Measurements from ENCODE around the gene P2RY2. TPM values are rescaled to one million over a fixed set of nuclear protein-coding genes. Genes with fewer than 3 reads are reported as not detected.
A peak's percentile ranks its signal among the peaks of the same experiment; 100 is the strongest.

The P2RY2 gene
- total RNA-seq, 4 donors from 2014 or later, result 4.5 to 7.5 (median 6.7) TPM

DNA sequence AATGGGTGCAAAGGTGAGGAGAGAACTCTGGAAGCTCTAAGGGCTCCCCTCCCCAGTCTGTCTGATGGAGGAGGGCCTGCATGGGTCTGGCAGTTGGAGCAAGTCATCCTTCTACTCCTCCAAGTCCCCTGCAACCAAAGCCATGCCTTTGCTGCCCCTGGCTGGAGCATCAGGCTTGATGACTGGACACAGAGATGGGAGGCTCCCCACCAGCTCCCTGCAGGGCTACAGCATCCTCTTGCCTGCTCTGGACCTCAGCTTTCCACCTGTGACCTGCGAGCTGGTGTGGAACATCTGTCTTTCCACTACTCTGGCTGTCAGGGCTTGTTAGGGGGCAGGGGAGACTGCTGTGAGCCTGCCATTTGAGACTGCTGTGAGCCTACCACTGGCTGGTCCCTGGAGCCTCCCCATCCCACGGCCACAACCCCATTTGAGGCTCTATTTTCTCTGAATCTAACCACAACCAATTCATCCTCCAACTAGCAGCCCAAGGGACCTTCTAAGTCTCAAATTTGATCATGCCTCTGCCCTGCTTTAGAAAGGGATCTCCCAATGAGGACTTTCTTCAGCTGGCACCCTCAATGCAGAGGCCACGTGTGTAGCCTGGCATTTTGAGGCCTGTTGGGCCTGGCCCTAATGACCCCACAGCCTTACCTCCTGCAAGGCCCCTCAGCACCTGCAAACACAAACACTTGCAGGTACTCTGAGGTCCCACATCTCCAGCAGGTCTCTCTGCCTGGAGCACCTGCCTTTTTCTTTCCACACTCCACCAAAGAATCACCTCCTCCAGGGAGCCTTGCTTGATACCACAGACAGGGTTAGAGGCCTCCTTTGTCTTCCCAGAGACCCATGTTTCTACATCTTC, 63.9 kb downstream of the P2RY2 start:
- Histone ChIP-seq H3K36me3 (no peaks in the 10 kb centered on the region), H3K27me3 (no peaks in the 10 kb centered on the region), H3K9me3 (no peaks in the 10 kb centered on the region), H3K27ac (no peak overlapping the region), H3K4me1 (no peaks in the 10 kb centered on the region), H3K4me3 (no peak overlapping the region)
- DNase-seq (ENCODE audit: low spot score in 2 of 2), result no peak
- TF ChIP-seq EP300 (IDR thresholded peaks at IDR 0.05), result no peak
- WGBS, 2 donors, result 83 to 89% methylated on average over 3 of the region's 3 CpGs

DNA sequence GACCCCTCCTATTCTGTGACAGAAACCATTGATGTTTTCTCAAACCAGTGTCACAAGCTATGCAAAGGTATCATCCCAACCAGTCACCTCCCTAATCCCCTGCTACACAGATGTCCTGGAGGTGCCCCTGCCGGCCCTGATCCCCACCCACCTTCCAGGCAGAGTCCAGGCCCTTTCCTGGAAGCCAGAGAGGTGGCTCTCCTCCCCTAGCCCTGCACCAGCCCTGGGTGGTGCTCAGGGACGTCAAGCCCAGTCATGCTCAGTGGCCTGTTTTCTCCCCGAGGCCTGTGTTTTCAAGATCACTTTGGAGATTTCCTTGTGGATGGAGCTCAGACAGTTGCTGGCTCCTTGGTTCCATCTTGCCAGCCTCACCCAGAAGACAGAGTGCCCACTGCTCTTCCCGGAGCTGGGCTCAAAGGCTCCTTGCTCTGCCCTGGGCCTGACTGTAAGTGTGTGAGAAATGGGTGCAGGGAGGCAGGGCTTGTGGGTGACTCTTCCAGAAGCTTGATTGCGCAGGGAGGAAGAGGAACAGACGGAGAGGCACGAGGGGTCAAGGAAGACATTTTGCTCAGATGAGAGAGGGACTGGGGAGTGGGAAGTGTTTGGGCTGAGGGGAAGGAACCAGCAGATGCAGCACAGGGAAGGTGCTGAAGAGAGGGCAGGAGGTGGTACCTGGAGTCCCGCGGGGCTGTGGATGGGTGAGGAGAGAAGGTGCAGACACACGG, 65.4 kb downstream of the P2RY2 start:
- Histone ChIP-seq H3K27ac (no peak overlapping the region), H3K36me3 (no peaks in the 10 kb centered on the region), H3K9me3 (no peaks in the 10 kb centered on the region), H3K4me1 (peaks cover 0 to 10% (median under 1%) of the 10 kb centered on the region in 4 donors), H3K4me3 (no peak overlapping the region), H3K27me3 (no peaks in the 10 kb centered on the region)
- TF ChIP-seq EP300 (IDR thresholded peaks at IDR 0.05), result peak in 1 of 2 donors; percentile 12
- TF ChIP-seq, protein P1, sequence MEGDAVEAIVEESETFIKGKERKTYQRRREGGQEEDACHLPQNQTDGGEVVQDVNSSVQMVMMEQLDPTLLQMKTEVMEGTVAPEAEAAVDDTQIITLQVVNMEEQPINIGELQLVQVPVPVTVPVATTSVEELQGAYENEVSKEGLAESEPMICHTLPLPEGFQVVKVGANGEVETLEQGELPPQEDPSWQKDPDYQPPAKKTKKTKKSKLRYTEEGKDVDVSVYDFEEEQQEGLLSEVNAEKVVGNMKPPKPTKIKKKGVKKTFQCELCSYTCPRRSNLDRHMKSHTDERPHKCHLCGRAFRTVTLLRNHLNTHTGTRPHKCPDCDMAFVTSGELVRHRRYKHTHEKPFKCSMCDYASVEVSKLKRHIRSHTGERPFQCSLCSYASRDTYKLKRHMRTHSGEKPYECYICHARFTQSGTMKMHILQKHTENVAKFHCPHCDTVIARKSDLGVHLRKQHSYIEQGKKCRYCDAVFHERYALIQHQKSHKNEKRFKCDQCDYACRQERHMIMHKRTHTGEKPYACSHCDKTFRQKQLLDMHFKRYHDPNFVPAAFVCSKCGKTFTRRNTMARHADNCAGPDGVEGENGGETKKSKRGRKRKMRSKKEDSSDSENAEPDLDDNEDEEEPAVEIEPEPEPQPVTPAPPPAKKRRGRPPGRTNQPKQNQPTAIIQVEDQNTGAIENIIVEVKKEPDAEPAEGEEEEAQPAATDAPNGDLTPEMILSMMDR (IDR thresholded peaks at IDR 0.05), result no peak
- TF ChIP-seq POLR2A (IDR thresholded peaks at IDR 0.05), result no peak
- no peak for DNase-seq (ENCODE audit: low spot score in 2 of 2)
- 74 to 75% methylated on average over 10 of the region's 10 CpGs for WGBS, 2 donors

DNA sequence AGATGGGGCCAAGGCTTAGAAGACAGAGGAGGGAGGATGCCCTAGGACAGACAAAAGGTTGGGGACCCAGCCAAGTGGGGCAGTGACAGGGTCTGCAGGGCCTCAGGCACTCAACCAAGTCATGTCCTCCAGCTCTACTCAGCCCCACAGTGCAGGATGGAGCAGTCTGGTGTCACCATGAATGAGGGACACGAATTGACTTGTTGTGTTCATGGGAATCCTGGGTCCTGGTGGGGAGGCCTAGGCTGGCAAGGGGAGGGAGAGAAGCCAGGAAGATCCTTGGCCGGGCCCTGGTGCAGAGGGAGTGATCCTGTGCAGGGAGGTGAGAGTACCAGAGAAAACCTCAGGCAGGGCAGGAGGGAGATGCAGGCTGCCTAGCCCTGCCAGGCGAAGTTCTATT, 66.0 kb downstream of the P2RY2 start:
- no peaks in the 10 kb centered on the region for H3K36me3 ChIP-seq
- no peak overlapping the region for H3K4me3 ChIP-seq
- TF ChIP-seq EP300 (IDR thresholded peaks at IDR 0.05) (no peak), POLR2A (IDR thresholded peaks at IDR 0.05) (no peak)
- TF ChIP-seq, protein P1 (IDR thresholded peaks at IDR 0.05), result no peak
- WGBS, 2 donors, result 76 to 81% methylated on average over 3 of the region's 3 CpGs
- H3K9me3 ChIP-seq, result no peaks in the 10 kb centered on the region
- H3K27ac ChIP-seq, result no peak overlapping the region
- H3K4me1 ChIP-seq, result peaks cover 0 to 17% (median 5%) of the 10 kb centered on the region in 4 donors
- H3K27me3 ChIP-seq, result no peaks in the 10 kb centered on the region
- no peak for DNase-seq (ENCODE audit: low spot score in 2 of 2)

DNA sequence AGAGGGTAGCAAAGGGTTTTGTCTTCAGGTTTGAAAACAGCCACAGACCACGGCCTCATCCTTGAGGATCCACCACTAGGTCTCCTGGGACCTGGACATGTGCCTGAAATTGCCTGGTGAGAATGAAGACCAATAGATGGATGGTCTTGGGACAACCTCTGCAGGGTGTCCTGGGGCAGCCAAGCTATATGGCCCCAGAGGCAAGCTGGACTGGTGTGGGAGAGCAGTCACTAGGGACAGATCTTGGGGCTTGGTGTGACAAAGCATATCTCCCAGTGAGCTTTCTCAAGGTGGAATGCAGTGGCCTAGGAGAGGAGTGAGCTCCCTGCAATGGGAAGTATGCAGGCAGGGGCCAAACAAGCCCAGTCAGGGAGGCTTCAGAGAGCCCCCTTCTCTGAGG, 67.6 kb downstream of the P2RY2 start:
- 60 to 67% methylated on average over 1 of the region's 1 CpG for WGBS, 2 donors
- DNase-seq (ENCODE audit: low spot score in 2 of 2), result no peak
- no peak overlapping the region for H3K4me3 ChIP-seq
- TF ChIP-seq POLR2A (IDR thresholded peaks at IDR 0.05) (no peak), EP300 (IDR thresholded peaks at IDR 0.05) (no peak)
- H3K4me1 ChIP-seq, result peaks cover 0 to 26% (median 8%) of the 10 kb centered on the region in 4 donors
- H3K9me3 ChIP-seq, result no peaks in the 10 kb centered on the region
- H3K27me3 ChIP-seq, result no peaks in the 10 kb centered on the region
- H3K27ac ChIP-seq, result no peak overlapping the region
- H3K36me3 ChIP-seq, result no peaks in the 10 kb centered on the region

Other genes starting within 250 kb of the P2RY2 start
- 10 to 100 TPM; 19.5 to 29.1 (median 22.8) TPM for gene FCHSD2, start 76.0 kb upstream of the P2RY2 start, total RNA-seq
- 1 to 10 TPM in 1 of 4 donors, under 1 TPM in 2, not detected in 1; 0.63 to 3.3 (median 0.90) TPM for gene P2RY6, start 54.1 kb downstream of the P2RY2 start, total RNA-seq
- gene ARHGEF17, start 90.0 kb downstream of the P2RY2 start, total RNA-seq, result 100 to 1,000 TPM; 102 to 135 (median 112) TPM
- 1 to 10 TPM; 2.4 to 6.0 (median 2.5) TPM for gene RELT, start 158.1 kb downstream of the P2RY2 start, total RNA-seq

All from tibial nerve (tissue), 4 donors.